ENCODE measurements around the gene KCNJ5.

GRCh38 chr11:128919216-128919615 lies 28.1 kb downstream of the KCNJ5 start:
- TF ChIP-seq POLR2A (IDR thresholded peaks at IDR 0.05; ENCODE audit: low read length) (no peak), GATA1 (IDR thresholded peaks at IDR 0.05; ENCODE audit: low read depth, low read length) (no peak)
